WTC11 (cell line): ENCODE measurements around the gene SYNPO2.
"Not testable (repeated sequence)": the region's sequence is repeated elsewhere in the genome, so short reads cannot be mapped to it uniquely, and the experiment has no call there.

ENCODE experiments used
- AR ChIP-seq: fragments of 250-450 bp; sonication (Bioruptor Pico); IDR thresholded peaks from 2 replicates; pipeline ENCODE4 v1.9.0; 2021; ENCODE audit warnings: mild to moderate bottlenecking
- CTCF ChIP-seq: fragments of 200-600 bp; IDR thresholded peaks from 2 replicates; pipeline ENCODE4 v1.8.0; 2022; ENCODE audit warnings: antibody characterized with exemption
- E2F1 ChIP-seq: sonication (generic); formaldehyde crosslinking; IDR thresholded peaks from 2 replicates; pipeline ENCODE4 v1.8.0; 2022; ENCODE audit warnings: mild to moderate bottlenecking, missing genetic modification reagents
- E2F5 ChIP-seq: sonication (generic); formaldehyde crosslinking; IDR thresholded peaks from 2 replicates; pipeline ENCODE4 v1.8.1; 2022; ENCODE audit warnings: mild to moderate bottlenecking, moderate library complexity, missing genetic modification reagents
- ETV6 ChIP-seq: sonication (generic); formaldehyde crosslinking; IDR thresholded peaks from 2 replicates; pipeline ENCODE4 v1.8.1; 2022; ENCODE audit warnings: mild to moderate bottlenecking, missing genetic modification reagents
- GABPB1 ChIP-seq: sonication (generic); formaldehyde crosslinking; IDR thresholded peaks from 2 replicates; pipeline ENCODE4 v1.8.1; 2023; ENCODE audit warnings: mild to moderate bottlenecking, missing genetic modification reagents
- JUN ChIP-seq: sonication (generic); formaldehyde crosslinking; IDR thresholded peaks from 2 replicates; pipeline ENCODE4 v1.8.0; 2023; ENCODE audit warnings: mild to moderate bottlenecking, missing genetic modification reagents
- MAX ChIP-seq: sonication (generic); formaldehyde crosslinking; IDR thresholded peaks from 2 replicates; pipeline ENCODE4 v1.8.0; 2022; ENCODE audit warnings: mild to moderate bottlenecking, missing genetic modification reagents
- NR3C1 ChIP-seq: sonication (generic); formaldehyde crosslinking; conservative IDR thresholded peaks from 2 replicates; pipeline ENCODE4 v1.8.1; 2023; ENCODE audit warnings: low read depth, mild to moderate bottlenecking, missing genetic modification reagents
- SP1 ChIP-seq: sonication (generic); formaldehyde crosslinking; conservative IDR thresholded peaks from 2 replicates; pipeline ENCODE4 v1.8.1; 2022; ENCODE audit warnings: missing genetic modification reagents
- ZNF121 ChIP-seq: sonication (generic); formaldehyde crosslinking; IDR thresholded peaks from 2 replicates; pipeline ENCODE4 v1.8.0; 2023; ENCODE audit warnings: missing genetic modification reagents
- ZNF138 ChIP-seq: sonication (generic); formaldehyde crosslinking; conservative IDR thresholded peaks from 2 replicates; pipeline ENCODE4 v1.8.1; 2022; ENCODE audit warnings: mild to moderate bottlenecking, moderate library complexity, missing genetic modification reagents
- ZNF219 ChIP-seq: sonication (generic); formaldehyde crosslinking; IDR thresholded peaks from 2 replicates; pipeline ENCODE4 v1.8.0; 2023; ENCODE audit warnings: missing genetic modification reagents, mild to moderate bottlenecking, borderline replicate concordance

- not testable (repeated sequence) for TF ChIP-seq JUN; GABPB1 (CRISPR knock-in tag); CTCF; ZNF121; NR3C1; ZNF219 (CRISPR knock-in tag); MAX; ZNF138 (CRISPR knock-in tag); E2F1; AR; E2F5 (CRISPR knock-in tag); ETV6 (CRISPR knock-in tag); SP1 (CRISPR knock-in tag)
Observed at GRCh38 chr4:119047059-119047458, 158.4 kb downstream of the SYNPO2 start.
